H1 (cell line): Measurements from ENCODE around the gene SERINC5. TPM values are rescaled to one million over a fixed set of nuclear protein-coding genes. Genes with fewer than 3 reads are reported as not detected.

ENCODE experiments used
- CTCF ChIA-PET: fragments of 300-600 bp; sonication (Branson Sonifier 250); formaldehyde crosslinking; loops from one replicate; lab custom pipeline; 2021; ENCODE audit not compliant: partially characterized antibody; lab: Charles Lee
- POLR2A ChIA-PET: fragments of 300-600 bp; sonication (Branson Sonifier 250); formaldehyde crosslinking; loops from one replicate; lab custom pipeline; 2021; ENCODE audit warnings: inconsistent platforms; ENCODE audit not compliant: partially characterized antibody; lab: Charles Lee
- DNase-seq, 2 experiments: peaks; one replicate each; pipeline versions ENCODE4 v3.0.0 to v3.0.0-alpha.2; 2010 to 2022; ENCODE audit warnings: low spot score in 2 of 2, low read depth in 1 of 2, mixed read lengths in 1 of 2
- FAIRE-seq: peaks from 2 replicates; lab custom pipeline; 2011; peaks lifted over from hg19 to GRCh38; lab: Jason Lieb, UNC
- H2AFZ ChIP-seq: 2 replicates; pipeline ENCODE4 v1.8.1; 2012; ENCODE audit warnings: low read length, inconsistent platforms
- H2AK5ac ChIP-seq: 2 replicates; pipeline ENCODE4 v1.6.1; 2013; ENCODE audit warnings: low read depth, low read length
- H2BK120ac ChIP-seq: replicated peaks from 2 replicates; pipeline ENCODE3; 2013; ENCODE audit warnings: low read depth, low read length, inconsistent platforms
- H2BK12ac ChIP-seq: 2 replicates; pipeline ENCODE4 v1.6.1; 2013; ENCODE audit warnings: low read depth, low read length
- H2BK15ac ChIP-seq: 2 replicates; pipeline ENCODE4 v1.6.1; 2013; ENCODE audit warnings: low read length
- H2BK20ac ChIP-seq: 2 replicates; pipeline ENCODE4 v1.6.1; 2013; ENCODE audit warnings: low read length
- H2BK5ac ChIP-seq: 2 replicates; pipeline ENCODE4 v1.6.1; 2013; ENCODE audit warnings: low read depth, low read length
- H3K14ac ChIP-seq: 2 replicates; pipeline ENCODE4 v1.6.1; 2013; ENCODE audit warnings: inconsistent platforms; ENCODE audit not compliant: insufficient read length
- H3K18ac ChIP-seq: 2 replicates; pipeline ENCODE4 v1.6.1; 2013; ENCODE audit warnings: low read length; ENCODE audit errors: extremely low read depth
- H3K23ac ChIP-seq: 2 replicates; pipeline ENCODE4 v1.6.1; 2013; ENCODE audit warnings: inconsistent platforms; ENCODE audit not compliant: insufficient read length
- H3K23me2 ChIP-seq: 2 replicates; pipeline ENCODE4 v1.6.1; 2013; ENCODE audit warnings: low read depth, low read length
- H3K27ac ChIP-seq: 2 replicates; pipeline ENCODE4 v1.6.1; 2011; ENCODE audit warnings: low read depth, low read length, inconsistent platforms
- H3K27me3 ChIP-seq, 4 experiments: replicated peaks in 1 of 4; 1 replicate in 1 of 4; 2 replicates in 3 of 4; pipeline versions ENCODE4 v1.6.1 to v1.8.1; 2011 to 2013; ENCODE audit warnings: low read length in 3 of 4, mild to moderate bottlenecking in 3 of 4, inconsistent platforms in 2 of 4, mixed read lengths in 2 of 4, moderate library complexity in 1 of 4; ENCODE audit not compliant: control insufficient read depth in 3 of 4, insufficient read depth in 3 of 4; ENCODE audit errors: extremely low read depth in 1 of 4
- H3K36me3 ChIP-seq, 4 experiments: 2 replicates each; pipeline versions ENCODE4 v1.6.1 to v1.8.1; 2011 to 2013; ENCODE audit warnings: mild to moderate bottlenecking in 4 of 4, low read length in 3 of 4, moderate library complexity in 2 of 4, control low read depth in 1 of 4, inconsistent platforms in 1 of 4; ENCODE audit not compliant: insufficient read depth in 4 of 4, control insufficient read depth in 2 of 4
- H3K4ac ChIP-seq: replicated peaks from 2 replicates; pipeline ENCODE3; 2013; ENCODE audit warnings: low read length, low read depth, mixed read lengths, inconsistent platforms; ENCODE audit not compliant: insufficient read length
- H3K4me1 ChIP-seq, 4 experiments: replicated peaks in 1 of 4; 1 replicate in 1 of 4; 2 replicates in 3 of 4; pipeline versions ENCODE4 v1.6.1 to v1.8.1; 2011 to 2013; ENCODE audit warnings: low read length in 3 of 4, inconsistent platforms in 2 of 4, mixed read lengths in 1 of 4; ENCODE audit not compliant: insufficient read depth in 4 of 4, control insufficient read depth in 3 of 4
- H3K4me2 ChIP-seq, 2 experiments: 2 replicates each; pipeline versions ENCODE4 v1.6.1 to v1.8.1; 2011 to 2013; ENCODE audit warnings: low read depth in 2 of 2, low read length in 2 of 2, control low read depth in 1 of 2, inconsistent platforms in 1 of 2, mild to moderate bottlenecking in 1 of 2; ENCODE audit not compliant: insufficient read depth in 1 of 2
- H3K4me3 ChIP-seq, 4 experiments: fragments of 200-600, 300-600 bp in 1 of 4; sonication (generic), shearing (Covaris generic), sonication (Bioruptor Twin) in 1 of 4; 2 replicates each; pipeline versions ENCODE4 v1.5.1 to v1.8.1; 2011 to 2016; ENCODE audit warnings: low read length in 4 of 4, low read depth in 3 of 4, control low read depth in 2 of 4, inconsistent platforms in 2 of 4, mild to moderate bottlenecking in 2 of 4, mixed read lengths in 1 of 4, moderate library complexity in 1 of 4; ENCODE audit not compliant: insufficient read depth in 2 of 4; ENCODE audit errors: extremely low read depth in 1 of 4
- H3K56ac ChIP-seq: replicated peaks from 2 replicates; pipeline ENCODE3; 2013; ENCODE audit warnings: low read depth, mild to moderate bottlenecking, mixed read lengths, low read length, inconsistent platforms; ENCODE audit not compliant: insufficient read length
- H3K79me1 ChIP-seq: 2 replicates; pipeline ENCODE4 v1.6.1; 2013; ENCODE audit warnings: low read depth, low read length, control low read depth
- H3K79me2 ChIP-seq, 2 experiments: 2 replicates each; pipeline versions ENCODE4 v1.6.1 to v1.8.1; 2012 to 2013; ENCODE audit warnings: low read length in 2 of 2, mild to moderate bottlenecking in 2 of 2, inconsistent platforms in 1 of 2; ENCODE audit not compliant: insufficient read depth in 2 of 2, control insufficient read depth in 1 of 2
- H3K9ac ChIP-seq, 4 experiments: replicated peaks in 1 of 4; 1 replicate in 1 of 4; 2 replicates in 3 of 4; pipeline versions ENCODE4 v1.6.1 to v1.8.1; 2011 to 2013; ENCODE audit warnings: low read depth in 3 of 4, low read length in 3 of 4, control low read depth in 2 of 4, mild to moderate bottlenecking in 2 of 4, moderate library complexity in 2 of 4, inconsistent platforms in 1 of 4; ENCODE audit errors: extremely low read depth in 1 of 4
- H3K9me3 ChIP-seq, 2 experiments: 2 replicates each; pipeline versions ENCODE4 v1.6.1 to v1.8.1; 2012 to 2013; ENCODE audit warnings: mild to moderate bottlenecking in 2 of 2, moderate library complexity in 2 of 2, control low read depth in 1 of 2, inconsistent platforms in 1 of 2, low read depth in 1 of 2, low read length in 1 of 2, mixed read lengths in 1 of 2; ENCODE audit not compliant: insufficient read depth in 2 of 2
- H4K20me1 ChIP-seq, 2 experiments: replicated peaks in 1 of 2; 2 replicates each; pipeline versions ENCODE3 to v1.8.1; 2011 to 2013; ENCODE audit warnings: inconsistent platforms in 2 of 2, low read length in 2 of 2, mild to moderate bottlenecking in 1 of 2; ENCODE audit not compliant: insufficient read depth in 2 of 2, control insufficient read depth in 1 of 2
- H4K5ac ChIP-seq: 2 replicates; pipeline ENCODE4 v1.6.1; 2013; ENCODE audit warnings: low read length, low read depth, mixed read lengths, inconsistent platforms; ENCODE audit not compliant: insufficient read length
- H4K8ac ChIP-seq: 2 replicates; pipeline ENCODE4 v1.8.0; 2013; ENCODE audit warnings: mild to moderate bottlenecking, moderate library complexity, low read length, inconsistent platforms; ENCODE audit not compliant: insufficient read depth; ENCODE audit errors: extremely low read depth
- H4K91ac ChIP-seq: replicated peaks from 2 replicates; pipeline ENCODE3; 2013; ENCODE audit warnings: low read length, mixed read lengths, inconsistent platforms; ENCODE audit not compliant: insufficient read length
- CBX5 ChIP-seq: fragments of 300-800, 300-1000 bp; sonication (generic); IDR thresholded peaks from 2 replicates; pipeline ENCODE4 v1.7.1; 2016; ENCODE audit warnings: antibody characterized with exemption, low read length, low read depth
- CREB1 ChIP-seq: IDR thresholded peaks from 2 replicates; pipeline ENCODE4 v1.6.1; 2012; ENCODE audit warnings: inconsistent platforms
- EGR1 ChIP-seq: IDR thresholded peaks from 2 replicates; pipeline ENCODE4 v1.6.1; 2011; ENCODE audit warnings: low read depth, low read length, borderline replicate concordance
- JUN ChIP-seq: IDR thresholded peaks from 2 replicates; pipeline ENCODE4 v1.6.1; 2011; ENCODE audit warnings: low read depth, mild to moderate bottlenecking, improper control_type of control experiment, low read length
- JUND ChIP-seq: IDR thresholded peaks from 2 replicates; pipeline ENCODE4 v1.6.1; 2011; ENCODE audit warnings: mild to moderate bottlenecking, improper control_type of control experiment, low read length
- NANOG ChIP-seq: IDR thresholded peaks from 2 replicates; pipeline ENCODE4 v1.6.1; 2011; ENCODE audit warnings: low read length, low read depth, mild to moderate bottlenecking, inconsistent platforms; ENCODE audit not compliant: insufficient read depth, poor library complexity, severe bottlenecking
- RXRA ChIP-seq: IDR thresholded peaks from 2 replicates; pipeline ENCODE4 v1.6.1; 2011; ENCODE audit warnings: low read depth, mild to moderate bottlenecking, low read length, moderate library complexity; ENCODE audit not compliant: insufficient read depth
- SAP30 ChIP-seq: fragments of 300-600 bp; sonication (generic); IDR thresholded peaks from 2 replicates; pipeline ENCODE4 v1.7.1; 2012; ENCODE audit warnings: low read length, moderate library complexity, mild to moderate bottlenecking, inconsistent platforms; ENCODE audit not compliant: insufficient read depth, insufficient replicate concordance
- SP2 ChIP-seq: IDR thresholded peaks from 2 replicates; pipeline ENCODE4 v1.6.1; 2012; ENCODE audit warnings: mild to moderate bottlenecking, low read length, inconsistent platforms
- TEAD4 ChIP-seq: IDR thresholded peaks from 2 replicates; pipeline ENCODE4 v1.6.1; 2012; ENCODE audit warnings: low read depth, low read length, inconsistent platforms, mixed read lengths
- YY1 ChIP-seq: IDR thresholded peaks from 2 replicates; pipeline ENCODE4 v1.6.1; 2011; ENCODE audit warnings: low read depth, mild to moderate bottlenecking, low read length
- WGBS, 2 experiments: shearing (Covaris generic) in 1 of 2; methylation state at CpG; one replicate each; pipeline versions ENCODE4 v1.1.6 to v1.1.7; 2013 to 2015; ENCODE audit warnings: low lambda C conversion rate in 2 of 2, mixed read lengths in 2 of 2, inconsistent platforms in 1 of 2, low coverage in 1 of 2, missing lambda C conversion rate in 1 of 2; ENCODE audit not compliant: insufficient replicate concordance in 2 of 2, insufficient coverage in 1 of 2, insufficient read length in 1 of 2; ENCODE audit errors: extremely low coverage in 1 of 2, missing lambda C conversion rate in 1 of 2; 5-methylcytosine and 5-hydroxymethylcytosine counted together
- polyA plus RNA-seq, 7 experiments: library from polyadenylated mRNA; depleted of rRNA in 3 of 7; stranded (reverse) in 5 of 7; unstranded in 2 of 7; fragments of >200 nt in 5 of 7; fragments of 200-250 nt in 2 of 7; gene quantifications; 1 replicate in 5 of 7; 2 replicates in 1 of 7; 4 replicates in 1 of 7; pipeline versions ENCODE4 v1.2.1 to v1.2.3, GENCODE V29; 2011 to 2013; ENCODE audit warnings: missing spikeins in 2 of 7, mixed read lengths in 2 of 7
- total RNA-seq: library from RNA; stranded (reverse); fragmentation: NEBNext Ultra II Directional; extraction: Animal tissue kit (Norgen Biotek cat#: 25700); gene quantifications from 2 replicates; pipeline ENCODE4 v1.2.1, GENCODE V29; 2021
- TF ChIP-seq, protein P1 (sequence below): IDR thresholded peaks from 2 replicates; pipeline ENCODE4 v1.6.1; 2011; ENCODE audit warnings: low read length, improper control_type of control experiment
- TF ChIP-seq, protein P2 (sequence below): IDR thresholded peaks from 2 replicates; pipeline ENCODE4 v1.6.1; 2012; ENCODE audit warnings: inconsistent platforms

SERINC5 gene
- total and polyA plus RNA-seq, 2 of the 8 experiments (the other 6 are each of a cell fraction or from before 2014, with no cell fraction given) = 32.2 to 149 TPM

DNA sequence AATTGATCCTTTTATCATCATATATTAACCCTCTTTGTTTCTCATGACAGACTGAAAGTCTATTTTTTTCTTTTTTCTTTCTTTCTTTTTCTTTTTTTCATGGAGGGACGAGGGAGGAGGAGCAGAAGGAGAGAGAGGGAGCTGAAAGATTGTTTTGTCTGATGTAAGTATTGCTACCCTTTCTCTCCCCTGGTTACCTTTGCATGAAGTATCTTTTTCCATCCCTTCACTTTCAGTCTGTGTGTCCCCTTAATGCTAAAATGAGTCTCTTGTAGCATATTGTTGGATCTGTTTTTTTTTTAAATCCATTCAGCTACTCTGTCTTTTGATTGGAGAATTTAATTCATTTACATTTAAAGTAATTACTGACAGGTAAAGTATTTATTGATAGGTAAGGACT, 27.5 kb upstream of the SERINC5 start:
- no peak overlapping the region for H4K91ac ChIP-seq
- H4K20me1 ChIP-seq = no peaks in the 10 kb centered on the region
- no peak overlapping the region for H3K9ac ChIP-seq
- H3K9me3 ChIP-seq = no peaks in the 10 kb centered on the region
- FAIRE-seq (no peak), DNase-seq (no peak)
- no peak overlapping the region for H3K4ac ChIP-seq
- no peak overlapping the region for H2BK15ac ChIP-seq
- no peaks in the 10 kb centered on the region for H3K79me1 ChIP-seq
- no peaks in the 10 kb centered on the region for H3K4me1 ChIP-seq
- H3K14ac ChIP-seq = no peak overlapping the region
- no peak overlapping the region for H3K18ac ChIP-seq
- H2AFZ ChIP-seq = no peak overlapping the region
- no peak overlapping the region for H2BK5ac ChIP-seq
- H3K4me2 ChIP-seq = no peak overlapping the region
- no peak overlapping the region for H3K27ac ChIP-seq
- no CpG with 5 or more reads among the region's 1 CpG for WGBS, 2 experiments
- H4K5ac ChIP-seq = no peak overlapping the region
- H3K27me3 ChIP-seq = no peaks in the 10 kb centered on the region
- H3K23ac ChIP-seq = no peak overlapping the region
- no peak overlapping the region for H2BK12ac ChIP-seq
- no peak overlapping the region for H2BK120ac ChIP-seq
- H3K56ac ChIP-seq = no peak overlapping the region
- H3K23me2 ChIP-seq = no peaks in the 10 kb centered on the region
- POLR2A ChIA-PET = no interaction called here
- no peak overlapping the region for H4K8ac ChIP-seq
- CTCF ChIA-PET = interaction anchor here (0.6 kb wide), 2 partner anchors 61 to 71 kb away, joined by 3 to 4 read pairs; no protein-coding TSS in a partner anchor
- no peak overlapping the region for H2BK20ac ChIP-seq
- H3K4me3 ChIP-seq = no peak overlapping the region
- H2AK5ac ChIP-seq = no peak overlapping the region
- H3K36me3 ChIP-seq = no peaks in the 10 kb centered on the region
- H3K79me2 ChIP-seq = no peaks in the 10 kb centered on the region
- no peak for TF ChIP-seq NANOG
- no peak for TF ChIP-seq CBX5
- no peak for TF ChIP-seq YY1
- no peak for TF ChIP-seq TEAD4
- TF ChIP-seq JUN = no peak
- TF ChIP-seq RXRA = no peak
- TF ChIP-seq JUND = no peak
- no peak for TF ChIP-seq SAP30
- no peak for TF ChIP-seq CREB1
- TF ChIP-seq EGR1 = no peak
- TF ChIP-seq, protein P1, sequence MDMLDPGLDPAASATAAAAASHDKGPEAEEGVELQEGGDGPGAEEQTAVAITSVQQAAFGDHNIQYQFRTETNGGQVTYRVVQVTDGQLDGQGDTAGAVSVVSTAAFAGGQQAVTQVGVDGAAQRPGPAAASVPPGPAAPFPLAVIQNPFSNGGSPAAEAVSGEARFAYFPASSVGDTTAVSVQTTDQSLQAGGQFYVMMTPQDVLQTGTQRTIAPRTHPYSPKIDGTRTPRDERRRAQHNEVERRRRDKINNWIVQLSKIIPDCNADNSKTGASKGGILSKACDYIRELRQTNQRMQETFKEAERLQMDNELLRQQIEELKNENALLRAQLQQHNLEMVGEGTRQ = no peak
- no peak for TF ChIP-seq SP2
- TF ChIP-seq, protein P2, sequence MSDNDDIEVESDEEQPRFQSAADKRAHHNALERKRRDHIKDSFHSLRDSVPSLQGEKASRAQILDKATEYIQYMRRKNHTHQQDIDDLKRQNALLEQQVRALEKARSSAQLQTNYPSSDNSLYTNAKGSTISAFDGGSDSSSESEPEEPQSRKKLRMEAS = no peak
